HG02981 (cell line): Measurements from ENCODE around the gene ATP5PB.

Source experiments
- ATAC-seq: cut with Tn5 transposase; IDR thresholded peaks from one replicate; pipeline ENCODE4 v1.9.1; 2021; ENCODE audit warnings: mild to moderate bottlenecking, moderate library complexity; ENCODE audit not compliant: unreplicated experiment

The ATP5PB gene

GRCh38 chr1:111474106-111474505, 24.8 kb downstream of the ATP5PB start:
- no peak for ATAC-seq

- no peak for ATAC-seq
Measured at GRCh38 chr1:111474521-111474920, 25.3 kb downstream of the ATP5PB start.

GRCh38 chr1:111475701-111476100, 26.4 kb downstream of the ATP5PB start:
- ATAC-seq: no peak

DNA sequence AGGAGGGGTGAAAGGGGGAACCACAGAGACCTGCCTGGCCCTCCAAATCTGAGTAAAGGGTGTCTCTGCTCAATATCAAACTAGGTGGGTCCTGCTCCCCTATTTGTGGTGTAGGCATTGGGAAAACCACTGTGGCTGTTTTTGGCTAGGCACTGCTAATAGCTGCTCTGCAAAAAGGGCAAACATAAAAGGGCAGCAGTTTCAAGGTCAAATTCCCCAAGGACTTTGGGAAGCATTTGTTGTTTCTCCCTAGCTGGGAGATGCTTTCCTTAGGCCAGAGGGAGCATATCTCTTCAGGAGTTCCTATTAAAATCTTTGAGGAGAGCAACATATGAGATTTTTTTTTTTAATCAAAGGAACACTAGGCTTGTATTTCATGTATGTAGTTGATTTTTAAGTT, 26.9 kb downstream of the ATP5PB start:
- ATAC-seq: no peak

- peak; percentile 47 for ATAC-seq
Measured at GRCh38 chr1:111476761-111477309, 27.6 kb downstream of the ATP5PB start.

DNA sequence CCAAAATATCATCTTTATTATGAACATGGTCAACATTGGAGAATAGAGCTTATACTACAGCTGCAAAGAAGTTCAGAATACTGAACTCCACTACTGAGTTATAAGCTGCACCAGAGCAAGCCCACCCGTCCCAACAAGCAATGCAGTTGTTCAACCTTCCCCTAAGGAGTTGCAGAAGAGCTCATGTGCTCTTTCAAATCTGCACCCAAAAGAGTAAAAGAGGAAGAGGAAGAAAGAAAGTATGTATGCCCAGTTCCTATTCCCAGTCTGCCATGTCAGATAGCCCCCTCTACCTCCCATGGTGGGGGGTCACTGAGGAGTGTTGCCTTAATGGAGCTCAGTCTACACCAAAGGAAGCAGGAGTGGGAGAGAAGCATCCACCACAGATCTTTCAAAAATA, 31.4 kb downstream of the ATP5PB start:
- no peak for ATAC-seq

DNA sequence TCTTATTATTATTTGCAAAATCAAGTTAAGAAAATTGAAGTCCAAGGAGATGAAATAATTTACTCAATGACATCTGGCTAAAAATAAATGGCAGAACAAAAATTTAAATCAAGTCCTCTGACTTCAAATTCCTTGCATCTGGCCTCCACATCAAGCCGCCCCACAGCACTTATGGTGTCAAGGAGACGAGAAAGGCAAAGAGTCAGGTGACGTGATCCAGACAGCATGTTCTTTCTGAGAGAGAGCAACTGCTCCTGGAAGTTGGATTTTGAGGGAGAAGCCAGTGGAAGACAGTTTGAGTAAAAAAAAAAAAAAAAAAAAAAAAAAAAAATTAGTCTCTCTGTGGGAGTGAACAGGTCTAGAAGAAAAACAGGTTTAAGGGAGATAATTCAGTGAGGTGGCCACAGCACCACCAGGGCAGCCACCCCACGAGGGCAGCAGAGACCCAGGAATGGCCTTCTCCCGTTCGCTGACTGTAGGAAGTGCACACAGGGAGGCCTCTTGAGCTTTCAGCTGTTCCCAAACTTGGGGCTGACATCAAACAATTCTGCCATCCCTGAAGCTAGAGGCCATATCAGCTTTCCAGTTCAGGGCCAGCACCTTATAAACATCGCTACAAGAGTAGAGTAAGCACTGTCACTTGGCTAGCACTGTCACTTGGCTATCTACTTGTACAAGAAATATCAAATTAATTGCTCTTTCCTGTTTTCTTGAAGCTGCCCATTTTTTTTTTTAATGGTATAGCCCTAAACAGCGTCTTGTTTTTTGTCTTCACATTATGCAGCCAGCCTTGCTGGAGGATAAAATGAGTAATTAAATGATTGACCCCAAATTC, 32.3 kb downstream of the ATP5PB start:
- no peak for ATAC-seq

DNA sequence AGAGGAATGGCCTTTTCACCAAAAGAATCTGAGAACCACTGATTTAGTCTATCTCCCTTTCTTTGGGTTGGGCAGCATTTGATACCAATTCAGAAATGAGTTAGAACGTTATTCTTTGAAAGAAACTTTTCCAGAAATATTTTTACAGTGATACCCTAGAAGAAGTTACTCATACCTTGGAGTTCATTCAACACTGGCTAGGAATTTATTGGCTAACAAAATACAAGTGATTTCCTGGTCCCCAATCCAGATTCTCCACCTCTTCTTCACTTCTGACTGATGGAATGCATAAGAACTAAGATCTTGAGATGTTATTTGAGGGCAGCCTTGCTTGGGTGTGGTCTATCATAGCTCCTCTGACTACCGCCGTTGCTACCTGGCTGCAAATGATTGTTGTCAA, 33.9 kb downstream of the ATP5PB start:
- no peak for ATAC-seq

DNA sequence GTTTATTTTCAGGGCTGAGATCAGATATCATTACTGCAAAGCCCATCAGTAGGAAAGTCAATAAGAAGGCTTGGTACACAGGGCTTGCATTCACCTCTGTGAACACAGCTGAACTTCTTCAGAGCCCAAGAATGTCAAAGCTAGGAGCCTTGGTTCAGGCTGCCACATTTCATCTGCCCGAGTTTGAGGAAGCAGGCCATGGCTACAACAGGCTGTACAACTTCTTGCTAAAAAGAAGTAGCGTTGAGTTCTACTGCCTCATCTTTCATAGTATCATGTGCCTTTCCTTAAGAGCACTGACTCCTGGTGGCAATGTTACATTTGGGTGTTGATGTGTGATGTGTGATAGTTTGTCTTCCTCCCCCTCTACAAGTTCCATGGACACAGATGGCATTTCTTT, 34.6 kb downstream of the ATP5PB start:
- no peak for ATAC-seq

- ATAC-seq: no peak
Measured at GRCh38 chr1:111484391-111485026, 35.2 kb downstream of the ATP5PB start.

DNA sequence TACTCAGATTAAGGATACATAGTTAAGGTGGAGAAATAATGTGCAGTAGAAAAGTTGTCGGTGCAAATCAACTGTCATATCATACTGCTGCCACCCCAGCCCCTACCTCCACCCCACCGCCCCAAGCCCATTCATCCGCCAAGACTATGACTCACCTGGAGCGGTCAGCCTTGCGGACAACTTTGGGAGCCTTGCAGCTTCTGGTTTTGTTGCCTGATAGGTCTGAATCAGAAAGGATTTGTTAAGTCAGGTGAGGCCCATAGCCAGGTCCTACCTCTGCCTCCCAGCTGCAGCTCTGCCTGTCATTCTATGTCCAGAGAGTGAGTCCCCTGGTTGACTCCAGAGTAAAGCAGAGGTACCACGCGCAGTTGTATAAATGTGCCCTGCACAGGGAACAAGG, 37.2 kb downstream of the ATP5PB start:
- ATAC-seq: no peak

GRCh38 chr1:111487133-111487532, 37.9 kb downstream of the ATP5PB start:
- ATAC-seq: no peak

- no peak for ATAC-seq
Measured at GRCh38 chr1:111488669-111489068, 39.4 kb downstream of the ATP5PB start.

DNA sequence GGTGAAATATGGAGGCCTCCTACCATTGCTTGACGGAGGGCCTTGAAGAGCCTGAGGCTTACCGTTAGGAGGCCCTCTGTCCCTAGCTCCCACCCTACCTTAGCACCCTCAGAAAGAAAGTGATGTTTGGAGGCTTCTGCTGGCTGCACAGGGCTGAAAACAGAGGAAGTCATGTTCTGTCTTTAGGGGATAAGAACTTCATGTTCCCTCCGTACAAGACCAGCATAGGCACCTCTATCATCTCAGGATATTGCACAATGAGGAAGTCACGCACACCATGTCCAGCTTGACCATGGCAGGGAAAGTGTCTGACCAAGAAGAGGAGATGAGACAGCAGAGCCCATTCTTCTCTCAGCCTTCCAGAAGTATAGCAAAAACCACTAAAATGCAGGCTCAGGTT, 40.3 kb downstream of the ATP5PB start:
- ATAC-seq: no peak

DNA sequence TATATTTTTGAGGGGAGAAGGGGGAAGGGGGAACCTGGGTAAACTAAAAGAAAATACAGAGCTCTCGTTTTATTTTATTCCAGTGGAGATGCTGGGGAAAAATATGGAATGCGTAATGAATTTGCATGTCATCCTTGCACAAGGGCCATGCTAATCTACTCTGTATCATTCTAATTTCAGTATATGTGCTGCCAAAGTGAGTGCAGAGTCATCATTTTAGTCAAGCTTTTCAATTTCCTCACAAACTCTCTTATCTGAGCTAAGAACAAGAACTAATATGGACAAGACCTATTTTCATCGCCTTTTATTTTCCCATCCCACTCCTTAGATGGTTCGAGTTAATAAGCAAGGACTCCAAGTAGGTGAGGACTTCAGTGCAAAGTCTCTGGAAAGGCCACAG, 41.0 kb downstream of the ATP5PB start:
- ATAC-seq: no peak

DNA sequence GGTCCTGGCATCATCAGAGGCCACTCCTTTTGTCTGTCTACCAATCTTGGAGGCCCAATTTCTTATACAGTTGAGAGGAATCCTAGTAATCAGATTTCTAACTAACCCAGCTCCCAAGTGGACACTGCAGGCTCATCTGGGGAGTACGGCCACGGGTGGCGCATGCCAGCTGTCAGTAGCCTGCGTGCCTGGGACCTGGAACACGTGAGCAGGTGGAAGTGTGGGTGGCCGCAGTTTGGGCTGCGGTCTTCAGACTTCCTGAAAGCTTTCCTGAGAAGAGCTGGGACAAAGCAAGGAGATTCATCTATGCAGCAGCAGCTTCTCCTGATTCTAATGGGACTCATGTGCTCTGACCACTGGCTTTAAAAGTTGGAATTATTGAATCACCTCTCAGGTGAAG, 41.8 kb downstream of the ATP5PB start:
- ATAC-seq: no peak

GRCh38 chr1:111496398-111496797, 47.1 kb downstream of the ATP5PB start:
- ATAC-seq: no peak

DNA sequence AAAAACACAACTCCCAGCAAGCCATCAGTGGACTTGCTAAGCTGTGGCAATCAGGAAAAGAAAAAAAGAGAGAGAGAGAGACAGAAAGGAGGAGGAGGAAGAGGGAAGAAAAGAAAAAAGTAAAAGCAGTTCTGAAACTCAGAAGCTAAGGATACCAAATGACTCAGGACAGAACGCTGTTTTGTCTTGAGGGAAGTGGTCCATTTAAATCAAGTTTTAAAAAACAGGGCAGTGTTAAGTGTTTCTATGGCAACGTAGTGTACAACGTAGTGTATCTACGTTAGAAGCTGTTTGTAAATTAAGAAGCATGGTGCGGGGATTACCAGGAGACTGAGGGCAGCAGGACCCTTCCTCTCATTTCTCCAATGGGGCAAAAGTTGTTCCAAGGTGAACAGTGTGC, 48.3 kb downstream of the ATP5PB start:
- no peak for ATAC-seq

DNA sequence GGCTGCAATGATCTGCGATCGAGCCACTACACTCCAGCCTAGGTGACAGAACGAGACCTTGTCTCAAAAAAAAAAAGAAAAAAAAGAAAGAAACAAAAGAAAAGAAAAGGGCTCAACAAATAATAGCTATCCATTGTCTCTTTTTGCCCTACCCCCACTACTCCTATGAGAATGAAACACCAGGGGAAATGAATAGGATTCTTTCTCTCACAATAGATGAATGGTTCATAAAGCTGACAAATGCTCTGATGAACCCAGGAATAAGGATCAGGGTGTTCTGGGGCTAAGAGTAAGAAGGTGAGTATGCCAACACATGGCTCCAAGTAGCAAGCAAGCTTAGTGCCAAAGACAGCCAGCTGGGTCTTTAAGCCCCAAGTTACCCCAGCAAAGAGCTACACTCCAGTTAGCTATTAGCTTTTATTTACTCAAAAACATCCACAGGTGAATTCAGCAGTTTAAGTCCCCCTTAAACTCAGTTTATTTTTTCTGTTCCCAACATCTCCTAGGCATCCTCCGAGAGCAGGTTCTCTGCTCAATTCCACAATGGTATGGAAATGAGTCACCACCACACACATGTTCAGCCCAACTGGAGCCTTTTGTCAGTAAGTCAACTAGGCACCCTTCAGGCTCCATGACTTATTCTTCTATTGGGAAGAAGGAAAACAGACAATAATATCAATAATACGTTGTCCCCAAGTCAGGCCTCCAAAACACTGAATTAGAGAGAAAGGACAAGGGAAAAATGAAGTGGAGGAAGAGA, 49.9 kb downstream of the ATP5PB start:
- ATAC-seq: no peak

DNA sequence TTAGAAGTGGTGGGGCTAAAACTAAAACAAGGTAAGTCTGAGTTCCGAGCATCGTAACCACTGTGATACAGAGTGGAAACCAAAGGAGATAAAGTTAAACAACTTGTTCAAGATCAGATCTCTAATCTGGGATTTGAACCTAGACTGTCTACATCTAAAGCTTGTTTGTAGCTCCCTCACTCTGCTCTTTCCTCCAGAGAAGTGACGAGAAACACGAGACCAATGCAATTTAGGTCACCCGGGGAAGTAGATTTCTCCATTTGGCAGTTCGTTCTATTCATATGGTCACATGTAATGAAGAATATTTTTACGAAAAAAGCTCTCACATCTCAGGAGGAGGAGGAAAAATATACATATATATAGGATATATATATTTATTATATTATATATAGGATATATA, 52.4 kb downstream of the ATP5PB start:
- ATAC-seq: no peak

- no peak for ATAC-seq
Measured at GRCh38 chr1:111503585-111504060, 54.4 kb downstream of the ATP5PB start, which contains the start of the genes ADORA3 and TMIGD3. TSS of gene ADORA3 (minus strand) at chr1:111503633. CDS start at chr1:111503354, 279 bp downstream. TSS of gene TMIGD3 (minus strand) at chr1:111503633. CDS start at chr1:111503354, 279 bp downstream.
